UCSD-AML1 (cell line): ENCODE measurements around the gene MED8.
A peak's percentile ranks its signal among the peaks of the same experiment; 100 is the strongest.

ENCODE experiments used
- DNase-seq: peaks from one replicate; lab custom pipeline; 2025; ENCODE audit not compliant: unreplicated experiment; lab: John Stamatoyannopoulos, UW

MED8 gene

GRCh38 chr1:43339584-43340232 is 49.9 kb downstream of the MED8 start:
- no peak for DNase-seq

- DNase-seq, result no peak
Observed at GRCh38 chr1:43338001-43338400, 51.6 kb downstream of the MED8 start.

GRCh38 chr1:43337588-43337987 is 52.0 kb downstream of the MED8 start, which contains the start of gene MPL:
Gene MPL (plus strand): TSS chr1:43337818. CDS start chr1:43337849, 31 bp downstream.
- peak; percentile 49 for DNase-seq

- no peak for DNase-seq
Observed at GRCh38 chr1:43334453-43335205, 55.0 kb downstream of the MED8 start.
